A549 treated with ZK216348 at 1 μM for 4 hours (cell line): ENCODE results near the gene ZNF620. TPM values are rescaled to one million over a fixed set of nuclear protein-coding genes. Genes with fewer than 3 reads are reported as not detected.

Source experiments
- total RNA-seq: library from RNA; stranded (reverse); fragments of 200-300 nt; extraction: Qiagen RNA extraction; gene quantifications from 5 replicates; pipeline ENCODE4 v1.2.3, GENCODE V29; 2022; ENCODE audit warnings: low read depth

ZNF620 gene
- 1.4 to 2.2 TPM (median 1.6 TPM) in 5 replicates for total RNA-seq

DNA sequence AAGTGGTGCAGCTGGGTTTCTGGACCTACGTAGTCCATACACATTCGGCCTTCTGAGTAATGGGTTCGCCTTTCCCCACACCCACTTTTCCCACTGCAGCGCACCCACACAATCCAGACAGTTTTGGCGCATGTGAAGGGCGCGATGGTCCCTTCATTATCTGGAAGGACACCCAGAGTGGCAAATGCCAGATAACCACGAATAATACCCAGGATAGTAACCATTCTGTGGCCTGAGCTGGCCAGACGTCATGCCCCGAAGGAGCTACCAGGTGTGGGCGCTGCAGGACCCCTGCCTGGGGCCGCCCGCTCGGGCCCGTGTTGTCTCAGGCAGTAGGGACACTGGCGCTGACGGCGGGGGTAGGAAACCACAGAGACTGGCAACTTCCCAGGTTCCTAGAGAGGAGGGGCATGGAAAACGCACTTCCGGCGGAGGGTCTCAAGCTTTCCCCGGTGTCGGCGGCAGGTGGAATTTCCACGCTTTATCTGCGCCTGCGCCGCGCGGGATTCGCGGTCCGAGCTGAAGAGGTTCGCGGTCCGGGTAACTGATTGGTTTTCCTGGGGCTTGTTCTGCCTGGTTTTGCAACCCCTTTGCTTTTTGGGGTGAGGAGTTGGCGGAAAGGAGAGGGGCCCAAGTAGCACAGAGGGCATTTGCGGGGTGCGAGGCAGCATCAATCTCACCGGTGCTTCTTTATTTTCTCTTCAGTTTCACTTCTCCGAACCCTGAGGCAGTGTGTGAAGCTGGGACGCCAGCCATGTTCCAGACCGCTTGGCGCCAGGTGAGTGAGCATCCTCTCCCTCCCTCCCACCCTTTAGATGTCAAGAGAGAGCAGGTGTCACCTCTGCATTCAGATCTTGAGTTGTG is at the start of gene ZNF620:
Gene ZNF620, plus strand, starts transcription at position 441 of the 864 bp plus-strand sequence. Its CDS starts 314 bp downstream, at position 755.

DNA sequence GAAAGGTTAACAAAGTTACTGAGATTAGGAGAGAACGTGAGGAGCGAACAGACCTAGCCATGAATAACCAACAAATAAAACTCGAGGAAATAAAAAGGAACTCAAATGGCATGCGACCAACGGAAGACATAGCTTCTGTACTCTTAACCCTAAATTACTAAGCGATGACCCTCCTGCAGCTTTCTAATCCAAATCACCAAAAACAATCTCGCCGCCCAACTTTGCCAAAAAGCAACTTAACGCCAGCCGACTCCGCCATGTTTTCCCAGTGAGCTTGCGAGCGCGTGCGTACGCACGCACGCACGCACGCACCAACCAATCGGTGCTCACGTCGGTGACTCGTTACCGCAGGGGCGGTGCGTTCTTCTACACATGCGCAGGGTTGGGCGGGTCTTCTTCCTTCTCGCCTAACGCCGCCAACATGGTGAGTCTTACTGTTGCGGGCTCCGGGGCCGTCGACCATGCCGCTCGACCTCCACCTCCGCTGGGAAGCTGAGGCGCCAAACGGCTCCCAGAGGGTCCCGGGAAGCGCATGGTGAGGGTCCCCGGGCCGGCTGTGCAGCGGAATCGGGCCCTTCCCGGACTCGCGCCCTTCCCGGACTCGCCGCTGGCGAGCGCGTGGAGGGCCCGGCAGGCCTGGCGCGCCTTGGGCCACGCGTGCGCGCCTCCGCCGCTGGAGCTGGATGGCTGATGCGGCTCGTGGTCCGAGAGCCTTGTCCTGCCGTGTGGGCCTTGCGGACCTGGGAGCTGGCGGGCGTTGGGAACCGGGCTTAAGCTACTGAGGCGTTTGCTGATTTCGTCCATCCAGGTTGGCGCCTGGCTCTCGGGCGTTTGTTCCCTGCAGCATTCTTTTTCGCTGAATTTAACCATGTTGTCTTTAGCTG is 48.7 kb upstream of the ZNF620 start, which contains the start of gene RPL14:
Gene RPL14, plus strand, starts transcription at position 400 of the 884 bp plus-strand sequence. Its CDS starts 133 bp downstream, at position 533.

DNA sequence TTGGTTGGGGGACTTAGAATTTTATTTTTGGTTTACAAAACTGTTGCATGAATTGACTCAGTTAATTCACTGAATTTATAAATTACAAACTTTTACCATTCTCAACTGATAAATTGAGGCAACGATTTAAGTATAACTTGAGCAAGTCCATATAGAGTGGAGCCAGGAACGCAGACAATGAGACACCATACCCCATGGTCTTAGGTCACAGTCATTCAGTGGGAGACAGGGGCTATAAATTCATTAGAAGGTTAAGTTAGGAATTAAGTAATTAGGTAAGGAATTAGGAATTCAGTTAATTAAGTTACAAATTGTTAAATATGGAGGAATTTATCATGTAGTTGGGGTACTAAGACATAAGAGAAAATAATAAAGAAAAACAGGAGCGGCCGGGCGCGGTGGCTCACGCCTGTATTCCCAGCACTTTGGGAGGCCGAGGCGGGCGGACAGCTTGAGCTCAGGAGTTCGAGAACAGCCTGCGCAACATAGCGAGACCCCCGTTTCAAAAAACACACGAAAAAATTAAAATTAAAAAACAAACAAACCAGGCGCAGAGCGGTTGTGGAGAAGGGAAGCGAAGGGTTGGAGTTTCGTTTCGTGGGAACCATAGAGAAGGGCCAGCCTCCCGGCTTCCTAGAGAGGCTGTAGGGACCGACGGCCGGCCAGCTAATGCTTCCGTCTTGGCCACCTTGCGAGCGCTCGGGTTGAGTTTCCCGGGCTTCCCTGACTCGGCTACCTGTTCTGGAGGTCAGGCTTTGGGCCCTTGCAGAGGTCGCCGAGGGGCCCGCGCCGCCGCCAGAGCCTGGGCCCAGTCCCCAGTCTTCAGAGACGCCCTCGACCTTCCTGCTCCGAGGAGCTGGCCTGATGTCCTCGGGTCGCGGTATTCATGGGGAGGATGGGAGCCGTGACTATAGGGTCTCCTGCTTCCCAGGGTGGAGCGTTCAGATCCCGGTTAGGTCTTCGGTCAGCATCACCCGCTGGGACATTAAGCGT is 29.1 kb upstream of the ZNF620 start, which contains the start of gene ZNF619:
Gene ZNF619, plus strand, starts transcription at position 645 of the 993 bp plus-strand sequence. CDS start 858 bp downstream, outside the sequence.

DNA sequence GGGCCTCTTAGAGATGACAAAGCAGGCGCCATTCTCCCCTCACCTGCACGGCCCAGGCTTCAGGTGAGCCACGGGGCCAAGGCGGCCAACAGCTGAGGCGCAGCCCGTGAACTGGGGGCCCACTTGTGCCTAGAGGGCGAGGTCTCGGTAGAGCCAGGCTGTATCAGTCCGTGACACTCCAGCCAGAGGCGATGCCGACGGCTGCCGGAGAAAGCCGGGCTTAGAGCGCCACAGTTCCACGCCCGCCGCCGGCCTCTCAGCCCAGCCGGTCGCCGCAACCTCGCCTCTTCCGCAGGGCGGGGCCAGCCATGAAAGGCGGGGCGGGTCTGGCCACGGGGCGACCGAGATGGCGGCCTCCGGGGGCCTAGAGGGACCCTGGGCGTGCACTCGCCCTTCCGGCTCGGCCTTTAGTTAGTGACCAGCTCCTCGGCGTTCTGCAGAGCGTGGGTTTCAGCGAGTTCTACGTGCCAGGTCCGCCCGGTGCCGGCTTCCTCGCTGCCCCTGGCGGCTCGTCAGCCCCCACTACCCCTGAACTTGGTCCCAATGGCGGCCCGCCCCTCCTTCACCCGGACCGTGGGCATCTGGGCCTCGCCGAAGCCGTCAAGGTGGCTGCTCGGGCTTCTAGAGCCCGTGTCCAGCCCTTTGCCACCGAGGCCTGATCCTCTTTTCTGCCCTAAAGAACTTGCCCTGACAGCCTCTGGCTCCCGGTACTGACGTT is 18.9 kb downstream of the ZNF620 start, which contains the start of gene ZNF621:
Gene ZNF621, plus strand, starts transcription at position 393 of the 718 bp plus-strand sequence. CDS start 881 bp downstream, outside the sequence.

Other genes with a start within 250 kb of the ZNF620 start
- 51.5 to 79.1 TPM (median 58.3 TPM) in 5 replicates for gene EIF1B, start 196.3 kb upstream of the ZNF620 start, total RNA-seq
- not detected in 5 replicates for gene ENTPD3, start 118.9 kb upstream of the ZNF620 start, total RNA-seq
- 727 to 823 TPM (median 727 TPM) in 5 replicates for gene RPL14, start 48.7 kb upstream of the ZNF620 start, total RNA-seq
- 1.6 to 2.8 TPM (median 1.8 TPM) in 5 replicates for gene ZNF619, start 28.9 kb upstream of the ZNF620 start, total RNA-seq
- gene ZNF621, start 18.9 kb downstream of the ZNF620 start, total RNA-seq: 6.2 to 8.1 TPM (median 7.4 TPM) in 5 replicates